Trophoblast cell (in vitro differentiated cells and primary cell): ENCODE data around the gene PEAK3.

Source experiments
- DNase-seq, 2 donors: peaks; one replicate each; pipeline ENCODE4 v3.0.0-alpha.2; 2016
- H2AFZ ChIP-seq: 2 replicates; pipeline ENCODE4 v1.6.1; 2013; ENCODE audit warnings: low read length, moderate library complexity, mild to moderate bottlenecking; ENCODE audit not compliant: insufficient read depth, poor library complexity
- H2AK5ac ChIP-seq: 2 replicates; pipeline ENCODE4 v1.6.1; 2013; ENCODE audit warnings: mild to moderate bottlenecking, low read length
- H2BK120ac ChIP-seq: 2 replicates; pipeline ENCODE4 v1.6.1; 2013; ENCODE audit warnings: low read length, mild to moderate bottlenecking, moderate library complexity; ENCODE audit not compliant: insufficient read depth, poor library complexity
- H2BK12ac ChIP-seq: 2 replicates; pipeline ENCODE4 v1.6.1; 2013; ENCODE audit warnings: mild to moderate bottlenecking, low read length, moderate library complexity
- H2BK5ac ChIP-seq: 2 replicates; pipeline ENCODE4 v1.6.1; 2013; ENCODE audit warnings: low read length, low read depth, moderate library complexity, mild to moderate bottlenecking; ENCODE audit not compliant: poor library complexity
- H3K14ac ChIP-seq: 2 replicates; pipeline ENCODE4 v1.6.1; 2013; ENCODE audit warnings: mild to moderate bottlenecking, low read length
- H3K18ac ChIP-seq: 2 replicates; pipeline ENCODE4 v1.6.1; 2013; ENCODE audit warnings: mild to moderate bottlenecking, low read length
- H3K23ac ChIP-seq: 2 replicates; pipeline ENCODE4 v1.6.1; 2013; ENCODE audit warnings: low read length
- H3K27ac ChIP-seq: 2 replicates; pipeline ENCODE4 v1.5.1; 2013; ENCODE audit warnings: low read depth, mild to moderate bottlenecking, inconsistent platforms, low read length, moderate library complexity
- H3K27me3 ChIP-seq: 2 replicates; pipeline ENCODE4 v1.6.1; 2013; ENCODE audit warnings: inconsistent platforms, mild to moderate bottlenecking, low read length, moderate library complexity; ENCODE audit not compliant: insufficient read depth
- H3K36me3 ChIP-seq, 2 experiments: 1 replicate in 1 of 2; 2 replicates in 1 of 2; pipeline ENCODE4 v1.6.1; 2013; ENCODE audit warnings: low read length in 2 of 2, mild to moderate bottlenecking in 2 of 2, moderate library complexity in 1 of 2; ENCODE audit not compliant: insufficient read depth in 2 of 2, control insufficient read depth in 1 of 2
- H3K4ac ChIP-seq: 2 replicates; pipeline ENCODE4 v1.6.1; 2013; ENCODE audit warnings: low read depth, mild to moderate bottlenecking, low read length, moderate library complexity
- H3K4me1 ChIP-seq, 2 experiments: 1 replicate in 1 of 2; 2 replicates in 1 of 2; pipeline ENCODE4 v1.6.1; 2013; ENCODE audit warnings: low read length in 2 of 2, mild to moderate bottlenecking in 2 of 2, moderate library complexity in 1 of 2; ENCODE audit not compliant: insufficient read depth in 2 of 2, control insufficient read depth in 1 of 2
- H3K4me2 ChIP-seq: 2 replicates; pipeline ENCODE4 v1.6.1; 2013; ENCODE audit warnings: inconsistent platforms, mild to moderate bottlenecking, low read length, moderate library complexity
- H3K4me3 ChIP-seq: 2 replicates; pipeline ENCODE4 v1.5.1; 2013; ENCODE audit warnings: mild to moderate bottlenecking, low read depth, low read length, inconsistent platforms
- H3K79me1 ChIP-seq: one replicate; pipeline ENCODE4 v1.6.1; 2013; ENCODE audit warnings: low read length
- H3K79me2 ChIP-seq: 2 replicates; pipeline ENCODE4 v1.6.1; 2013; ENCODE audit warnings: low read length, mild to moderate bottlenecking; ENCODE audit not compliant: control insufficient read depth, insufficient read depth, poor library complexity
- H3K9ac ChIP-seq: 2 replicates; pipeline ENCODE4 v1.6.1; 2013; ENCODE audit warnings: mild to moderate bottlenecking, low read length
- H3K9me3 ChIP-seq: 2 replicates; pipeline ENCODE4 v1.6.1; 2013; ENCODE audit warnings: low read depth, mild to moderate bottlenecking, control low read depth, inconsistent platforms, low read length; ENCODE audit not compliant: insufficient read depth
- H4K12ac ChIP-seq: 2 replicates; pipeline ENCODE4 v1.6.1; 2013; ENCODE audit warnings: low read depth, mild to moderate bottlenecking, low read length, moderate library complexity
- H4K8ac ChIP-seq: 2 replicates; pipeline ENCODE4 v1.6.1; 2013; ENCODE audit warnings: low read depth, mild to moderate bottlenecking, low read length, moderate library complexity
- H4K91ac ChIP-seq: one replicate; pipeline ENCODE4 v1.6.1; 2013; ENCODE audit warnings: low read depth, mild to moderate bottlenecking, low read length, moderate library complexity
- whole genome bisulfite sequencing: extraction: QIAGEN DNeasy Blood & Tissue Kit; methylation state at CpG from one replicate; pipeline ENCODE4 v1.1.7; 2013; ENCODE audit warnings: missing lambda C conversion rate; ENCODE audit not compliant: insufficient read length, insufficient coverage; ENCODE audit errors: extremely low coverage; 5-methylcytosine and 5-hydroxymethylcytosine counted together

The PEAK3 gene

GRCh38 chr19:2288818-2289713, 7.1 kb upstream of the PEAK3 start:
- Histone ChIP-seq H2AK5ac (no peak overlapping the region), H3K36me3 (no peaks in the 10 kb centered on the region), H3K79me2 (no peaks in the 10 kb centered on the region), H4K91ac (no peak overlapping the region), H3K9ac (no peak overlapping the region), H3K9me3 (peaks cover 24% of the 10 kb centered on the region), H2BK5ac (no peak overlapping the region), H3K4me3 (no peak overlapping the region), H2BK120ac (no peak overlapping the region), H3K23ac (no peak overlapping the region), H3K4me1 (peaks cover 9 to 20% of the 10 kb centered on the region in 2 experiments), H3K18ac (no peak overlapping the region), H3K27me3 (peaks cover 49% of the 10 kb centered on the region), H2BK12ac (no peak overlapping the region), H3K79me1 (no peaks in the 10 kb centered on the region), H4K8ac (no peak overlapping the region), H3K27ac (no peak overlapping the region), H2AFZ (no peak overlapping the region), H3K4me2 (no peak overlapping the region), H3K4ac (no peak overlapping the region), H4K12ac (no peak overlapping the region), H3K14ac (no peak overlapping the region)
- no peak for DNase-seq
- WGBS = no CpG with 5 or more reads among the region's 28 CpGs

GRCh38 chr19:2288338-2288817, 6.4 kb upstream of the PEAK3 start:
- no peak overlapping the region for H3K27ac ChIP-seq
- no peak overlapping the region for H4K91ac ChIP-seq
- no peak overlapping the region for H3K18ac ChIP-seq
- H2AFZ ChIP-seq = no peak overlapping the region
- H3K9ac ChIP-seq = no peak overlapping the region
- no peak overlapping the region for H2BK120ac ChIP-seq
- H3K27me3 ChIP-seq = peaks cover 49% of the 10 kb centered on the region
- no CpG with 5 or more reads among the region's 17 CpGs for WGBS
- no peaks in the 10 kb centered on the region for H3K79me1 ChIP-seq
- H2AK5ac ChIP-seq = no peak overlapping the region
- H3K14ac ChIP-seq = no peak overlapping the region
- no peak overlapping the region for H4K8ac ChIP-seq
- no peaks in the 10 kb centered on the region for H3K36me3 ChIP-seq
- H4K12ac ChIP-seq = no peak overlapping the region
- H3K4ac ChIP-seq = no peak overlapping the region
- H2BK5ac ChIP-seq = no peak overlapping the region
- H2BK12ac ChIP-seq = no peak overlapping the region
- H3K4me1 ChIP-seq = peaks cover 9 to 20% of the 10 kb centered on the region in 2 experiments
- no peak for DNase-seq
- no peak overlapping the region for H3K4me3 ChIP-seq
- no peak overlapping the region for H3K4me2 ChIP-seq
- H3K9me3 ChIP-seq = peaks cover 20% of the 10 kb centered on the region
- no peak overlapping the region for H3K23ac ChIP-seq
- H3K79me2 ChIP-seq = no peaks in the 10 kb centered on the region

GRCh38 chr19:2287585-2288337, 5.8 kb upstream of the PEAK3 start:
- H3K14ac ChIP-seq = no peak overlapping the region
- H4K91ac ChIP-seq = no peak overlapping the region
- no peak overlapping the region for H3K4ac ChIP-seq
- H3K4me3 ChIP-seq = no peak overlapping the region
- no peak overlapping the region for H4K8ac ChIP-seq
- H3K23ac ChIP-seq = no peak overlapping the region
- no peak overlapping the region for H2AK5ac ChIP-seq
- no peaks in the 10 kb centered on the region for H3K36me3 ChIP-seq
- H3K9me3 ChIP-seq = peaks cover 20% of the 10 kb centered on the region
- H3K4me2 ChIP-seq = no peak overlapping the region
- peaks cover 49% of the 10 kb centered on the region for H3K27me3 ChIP-seq
- no CpG with 5 or more reads among the region's 13 CpGs for WGBS
- no peak overlapping the region for H4K12ac ChIP-seq
- H3K9ac ChIP-seq = no peak overlapping the region
- H2BK120ac ChIP-seq = no peak overlapping the region
- no peak overlapping the region for H2AFZ ChIP-seq
- no peak overlapping the region for H2BK12ac ChIP-seq
- H3K4me1 ChIP-seq = peaks cover 9 to 20% of the 10 kb centered on the region in 2 experiments
- H3K79me2 ChIP-seq = no peaks in the 10 kb centered on the region
- H3K27ac ChIP-seq = no peak overlapping the region
- H3K79me1 ChIP-seq = no peaks in the 10 kb centered on the region
- no peak for DNase-seq
- no peak overlapping the region for H3K18ac ChIP-seq
- no peak overlapping the region for H2BK5ac ChIP-seq

- H3K36me3 ChIP-seq = no peaks in the 10 kb centered on the region
- H2AFZ ChIP-seq = no peak overlapping the region
- no peak overlapping the region for H2BK120ac ChIP-seq
- H3K9ac ChIP-seq = no peak overlapping the region
- no peak overlapping the region for H3K4me2 ChIP-seq
- H4K91ac ChIP-seq = no peak overlapping the region
- H2AK5ac ChIP-seq = no peak overlapping the region
- H4K8ac ChIP-seq = no peak overlapping the region
- no peak overlapping the region for H3K14ac ChIP-seq
- no peaks in the 10 kb centered on the region for H3K79me2 ChIP-seq
- H3K27me3 ChIP-seq = peaks cover 40% of the 10 kb centered on the region
- H3K18ac ChIP-seq = no peak overlapping the region
- H4K12ac ChIP-seq = no peak overlapping the region
- H2BK12ac ChIP-seq = no peak overlapping the region
- no peak overlapping the region for H3K23ac ChIP-seq
- H3K9me3 ChIP-seq = peaks cover 18% of the 10 kb centered on the region
- no CpG with 5 or more reads among the region's 20 CpGs for WGBS
- DNase-seq = no peak
- H3K79me1 ChIP-seq = peaks cover 3% of the 10 kb centered on the region
- no peak overlapping the region for H3K4me3 ChIP-seq
- H3K4ac ChIP-seq = no peak overlapping the region
- H3K27ac ChIP-seq = no peak overlapping the region
- peaks cover 17 to 26% of the 10 kb centered on the region in 2 experiments for H3K4me1 ChIP-seq
- H2BK5ac ChIP-seq = no peak overlapping the region
Observed at GRCh38 chr19:2286402-2287140, 4.6 kb upstream of the PEAK3 start.
